Right atrium auricular region (tissue), 2 donors: Measurements from ENCODE around the gene RTKN2. TPM values are rescaled to one million over a fixed set of nuclear protein-coding genes. Genes with fewer than 3 reads are reported as not detected.

ENCODE experiments used
- DNase-seq: peaks from one replicate; pipeline ENCODE4 v3.0.0-alpha.2; 2019; ENCODE audit warnings: low spot score
- H3K27ac ChIP-seq, 2 donors: fragments of 200-600 bp; sonication (generic); 1 replicate in 1 of 2; 2 replicates in 1 of 2; pipeline ENCODE4 v1.5.1; 2016 to 2019
- H3K27me3 ChIP-seq, 2 donors: fragments of 200-600 bp; sonication (generic); one replicate each; pipeline versions ENCODE4 v1.5.1 to v1.6.0; 2017 to 2019
- H3K36me3 ChIP-seq: fragments of 200-600 bp; sonication (generic); one replicate; pipeline ENCODE4 v1.5.1; 2016
- H3K4me1 ChIP-seq, 2 donors: fragments of 200-600 bp; sonication (generic); one replicate each; pipeline versions ENCODE4 v1.5.1 to v1.6.0; 2017 to 2019
- H3K4me3 ChIP-seq, 2 donors: fragments of 200-600 bp; sonication (generic); 1 replicate in 1 of 2; 2 replicates in 1 of 2; pipeline ENCODE4 v1.5.1; 2017 to 2019; ENCODE audit warnings: mild to moderate bottlenecking in 1 of 2, moderate library complexity in 1 of 2
- H3K9me3 ChIP-seq, 2 donors: fragments of 200-600 bp; sonication (generic); one replicate each; pipeline ENCODE4 v1.5.1; 2019
- total RNA-seq, 2 donors: library from RNA; depleted of rRNA; stranded (reverse); fragments of >200 nt; gene quantifications; one replicate each; pipeline ENCODE4 v1.1.0, GENCODE V29; 2016
- TF ChIP-seq, protein P1 (sequence below), 2 donors: fragments of 200-600 bp; sonication (generic); IDR thresholded peaks; one replicate each; pipeline ENCODE4 v1.5.1; 2019; ENCODE audit warnings: antibody characterized with exemption in 2 of 2

RTKN2 gene
- total RNA-seq, 2 donors from 2014 or later, result 0.08 to 0.15 TPM

DNA sequence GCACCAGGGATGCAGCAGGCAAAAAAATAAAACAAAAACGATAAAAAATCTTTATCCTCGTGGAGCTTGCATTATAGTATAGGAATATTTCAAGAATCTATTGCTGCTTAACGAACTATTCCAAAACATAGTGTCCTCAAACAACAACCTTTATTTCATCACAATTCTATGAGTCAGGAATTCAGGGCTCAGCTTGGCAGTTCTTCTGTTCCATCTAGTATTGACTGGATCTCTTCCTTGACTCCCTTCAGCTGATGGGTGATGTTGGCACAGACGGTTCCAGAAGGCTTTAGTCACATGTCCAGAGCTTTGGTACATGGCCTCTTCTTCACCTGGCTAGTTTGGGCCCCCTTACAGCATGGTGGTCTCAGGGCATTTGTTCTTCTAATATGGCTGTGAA is 88.0 kb downstream of the RTKN2 start:
- Histone ChIP-seq H3K27me3 (no peaks in the 10 kb centered on the region), H3K9me3 (no peaks in the 10 kb centered on the region), H3K27ac (no peak overlapping the region), H3K4me3 (no peak overlapping the region), H3K4me1 (no peaks in the 10 kb centered on the region), H3K36me3 (no peaks in the 10 kb centered on the region)
- no peak for DNase-seq
- TF ChIP-seq, protein P1, sequence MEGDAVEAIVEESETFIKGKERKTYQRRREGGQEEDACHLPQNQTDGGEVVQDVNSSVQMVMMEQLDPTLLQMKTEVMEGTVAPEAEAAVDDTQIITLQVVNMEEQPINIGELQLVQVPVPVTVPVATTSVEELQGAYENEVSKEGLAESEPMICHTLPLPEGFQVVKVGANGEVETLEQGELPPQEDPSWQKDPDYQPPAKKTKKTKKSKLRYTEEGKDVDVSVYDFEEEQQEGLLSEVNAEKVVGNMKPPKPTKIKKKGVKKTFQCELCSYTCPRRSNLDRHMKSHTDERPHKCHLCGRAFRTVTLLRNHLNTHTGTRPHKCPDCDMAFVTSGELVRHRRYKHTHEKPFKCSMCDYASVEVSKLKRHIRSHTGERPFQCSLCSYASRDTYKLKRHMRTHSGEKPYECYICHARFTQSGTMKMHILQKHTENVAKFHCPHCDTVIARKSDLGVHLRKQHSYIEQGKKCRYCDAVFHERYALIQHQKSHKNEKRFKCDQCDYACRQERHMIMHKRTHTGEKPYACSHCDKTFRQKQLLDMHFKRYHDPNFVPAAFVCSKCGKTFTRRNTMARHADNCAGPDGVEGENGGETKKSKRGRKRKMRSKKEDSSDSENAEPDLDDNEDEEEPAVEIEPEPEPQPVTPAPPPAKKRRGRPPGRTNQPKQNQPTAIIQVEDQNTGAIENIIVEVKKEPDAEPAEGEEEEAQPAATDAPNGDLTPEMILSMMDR (IDR thresholded peaks at IDR 0.05), result no peak

DNA sequence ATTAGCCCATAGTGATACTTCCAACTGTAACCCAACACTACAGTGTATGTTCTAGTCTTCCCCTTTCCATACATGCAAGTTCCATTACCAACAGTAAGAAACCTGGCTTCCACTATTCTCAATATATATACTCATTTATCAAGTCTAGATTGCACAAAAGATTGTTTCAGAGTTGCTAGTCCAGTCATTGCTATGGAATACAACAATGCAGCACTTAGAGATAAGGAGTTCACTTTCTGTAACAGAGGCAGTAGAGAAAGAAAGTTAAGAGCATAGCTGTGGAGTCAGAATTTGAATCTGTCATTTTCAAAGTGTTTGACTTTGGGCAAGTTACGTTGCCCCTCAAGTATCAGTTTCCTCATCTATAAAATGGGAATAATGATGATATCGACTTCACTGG is 90.1 kb downstream of the RTKN2 start:
- H3K4me3 ChIP-seq, result no peak overlapping the region
- H3K27ac ChIP-seq, result no peak overlapping the region
- DNase-seq, result no peak
- TF ChIP-seq, protein P1 (IDR thresholded peaks at IDR 0.05), result no peak
- H3K27me3 ChIP-seq, result no peaks in the 10 kb centered on the region
- no peaks in the 10 kb centered on the region for H3K9me3 ChIP-seq
- H3K36me3 ChIP-seq, result no peaks in the 10 kb centered on the region
- no peaks in the 10 kb centered on the region for H3K4me1 ChIP-seq

DNA sequence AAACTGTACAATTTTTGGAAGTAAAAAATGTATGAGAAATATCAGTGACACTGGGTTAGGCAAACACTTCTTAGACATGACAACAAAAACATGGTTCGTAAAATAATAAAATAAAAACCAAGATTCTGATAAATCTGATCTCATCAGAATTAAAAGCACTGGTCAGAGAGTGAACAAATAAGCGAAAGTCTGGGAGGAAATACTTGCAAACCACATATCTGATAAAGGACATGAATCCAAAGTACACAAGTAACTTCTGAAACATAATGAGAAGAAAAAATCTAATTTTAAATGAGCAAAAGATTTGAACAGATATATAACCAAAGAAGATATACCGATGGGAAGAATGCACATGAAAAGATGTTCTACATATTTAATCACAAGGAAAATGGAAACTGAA is 91.5 kb downstream of the RTKN2 start:
- TF ChIP-seq, protein P1 (IDR thresholded peaks at IDR 0.05), result no peak

DNA sequence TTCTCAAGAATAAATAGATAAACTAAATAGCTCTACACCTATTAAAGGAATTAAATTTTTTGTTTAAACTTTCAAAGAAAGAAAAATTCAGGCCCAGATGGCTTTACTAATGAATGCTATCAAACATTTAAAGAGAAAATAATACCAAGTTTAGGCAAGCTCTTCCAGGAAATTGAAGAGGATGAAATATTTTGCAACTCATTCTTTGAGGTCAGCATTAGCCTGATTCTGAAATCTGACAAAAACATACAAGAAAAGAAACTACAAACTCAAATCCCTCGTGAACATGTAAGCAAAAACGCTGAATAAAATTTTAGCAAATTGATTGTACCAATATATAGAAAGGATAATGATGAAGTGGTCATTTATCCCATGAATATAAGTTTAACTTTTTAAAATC is 93.4 kb downstream of the RTKN2 start:
- no peak overlapping the region for H3K27ac ChIP-seq
- H3K4me1 ChIP-seq, result no peaks in the 10 kb centered on the region
- TF ChIP-seq, protein P1 (IDR thresholded peaks at IDR 0.05), result no peak
- no peak for DNase-seq
- H3K9me3 ChIP-seq, result peaks cover 0 to 7% of the 10 kb centered on the region in 2 donors
- H3K27me3 ChIP-seq, result no peaks in the 10 kb centered on the region
- no peaks in the 10 kb centered on the region for H3K36me3 ChIP-seq
- no peak overlapping the region for H3K4me3 ChIP-seq

More for the DNA sequence above, 91.5 kb downstream of the RTKN2 start:
- H3K9me3 ChIP-seq, result peaks cover 0 to 7% of the 10 kb centered on the region in 2 donors
- no peaks in the 10 kb centered on the region for H3K36me3 ChIP-seq
- no peak for DNase-seq
- no peaks in the 10 kb centered on the region for H3K27me3 ChIP-seq
- no peak overlapping the region for H3K4me3 ChIP-seq
- H3K27ac ChIP-seq, result no peak overlapping the region
- no peaks in the 10 kb centered on the region for H3K4me1 ChIP-seq

DNA sequence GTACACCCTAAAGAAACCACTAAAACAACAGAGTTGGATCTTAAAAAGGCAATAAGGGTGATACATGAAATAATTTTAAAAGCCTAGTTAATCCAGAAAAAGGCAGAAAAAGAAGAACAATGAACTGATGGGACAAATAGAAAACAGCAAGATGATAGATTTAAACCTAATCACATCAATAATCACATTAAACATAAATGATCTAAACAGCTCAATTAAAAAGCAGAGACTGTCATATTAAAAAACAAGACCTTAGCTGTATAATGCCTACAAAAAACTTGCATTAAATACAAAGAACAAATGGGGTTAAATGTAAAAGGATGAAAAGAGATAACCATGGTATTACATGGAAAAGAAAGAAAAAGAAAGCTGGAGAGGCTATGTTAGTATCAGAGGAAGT is 96.2 kb downstream of the RTKN2 start:
- TF ChIP-seq, protein P1 (IDR thresholded peaks at IDR 0.05), result no peak
- H3K27ac ChIP-seq, result no peak overlapping the region
- no peaks in the 10 kb centered on the region for H3K27me3 ChIP-seq
- no peaks in the 10 kb centered on the region for H3K36me3 ChIP-seq
- H3K9me3 ChIP-seq, result peaks cover 0 to 7% of the 10 kb centered on the region in 2 donors
- no peak for DNase-seq
- no peaks in the 10 kb centered on the region for H3K4me1 ChIP-seq
- H3K4me3 ChIP-seq, result no peak overlapping the region

DNA sequence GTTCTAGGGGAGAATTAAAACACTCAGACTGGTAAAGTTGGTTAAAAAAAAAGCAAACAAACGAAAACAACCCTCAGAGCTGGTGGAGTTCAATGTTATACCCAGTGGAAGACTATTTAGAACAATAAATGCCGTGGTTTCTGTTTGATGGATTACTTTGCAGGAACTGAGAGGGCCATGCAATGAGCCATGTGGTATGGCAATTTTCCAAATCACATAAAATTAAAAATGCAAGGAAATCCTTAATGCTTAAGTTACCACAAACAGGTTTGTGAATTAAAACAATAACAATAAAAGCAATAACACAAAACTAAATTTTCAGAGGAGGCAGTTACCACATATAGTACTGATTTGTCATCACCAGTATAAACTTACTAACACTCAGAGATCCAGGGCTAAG is 96.9 kb downstream of the RTKN2 start:
- H3K4me3 ChIP-seq, result no peak overlapping the region
- no peak for DNase-seq
- H3K27me3 ChIP-seq, result no peaks in the 10 kb centered on the region
- H3K4me1 ChIP-seq, result no peaks in the 10 kb centered on the region
- no peak overlapping the region for H3K27ac ChIP-seq
- TF ChIP-seq, protein P1 (IDR thresholded peaks at IDR 0.05), result no peak
- H3K36me3 ChIP-seq, result no peaks in the 10 kb centered on the region
- peaks cover 0 to 7% of the 10 kb centered on the region in 2 donors for H3K9me3 ChIP-seq
